Fibroblast of villous mesenchyme (primary cell): ENCODE measurements around the gene SLC34A2. TPM values are rescaled to one million over a fixed set of nuclear protein-coding genes. Genes with fewer than 3 reads are reported as not detected.
"Not testable (repeated sequence)": the region's sequence is repeated elsewhere in the genome, so short reads cannot be mapped to it uniquely, and the experiment has no call there.

Source experiments
- DNase-seq: peaks from one replicate; pipeline ENCODE4 v3.0.0-alpha.2; 2010; ENCODE audit warnings: low read depth
- H3K4me3 ChIP-seq: 2 replicates; pipeline ENCODE4 v1.5.1; 2011; ENCODE audit warnings: low read depth, mild to moderate bottlenecking, low read length
- total RNA-seq: library from RNA; depleted of rRNA; stranded (reverse); fragments of >200 nt; gene quantifications from 2 replicates; pipeline ENCODE4 v1.2.3, GENCODE V29; 2012
- TF ChIP-seq, protein P1 (sequence below): IDR thresholded peaks from 2 replicates; pipeline ENCODE4 v1.5.1; 2012; ENCODE audit warnings: low read depth, mild to moderate bottlenecking, low read length; ENCODE audit not compliant: insufficient read depth

The SLC34A2 gene, protein sequence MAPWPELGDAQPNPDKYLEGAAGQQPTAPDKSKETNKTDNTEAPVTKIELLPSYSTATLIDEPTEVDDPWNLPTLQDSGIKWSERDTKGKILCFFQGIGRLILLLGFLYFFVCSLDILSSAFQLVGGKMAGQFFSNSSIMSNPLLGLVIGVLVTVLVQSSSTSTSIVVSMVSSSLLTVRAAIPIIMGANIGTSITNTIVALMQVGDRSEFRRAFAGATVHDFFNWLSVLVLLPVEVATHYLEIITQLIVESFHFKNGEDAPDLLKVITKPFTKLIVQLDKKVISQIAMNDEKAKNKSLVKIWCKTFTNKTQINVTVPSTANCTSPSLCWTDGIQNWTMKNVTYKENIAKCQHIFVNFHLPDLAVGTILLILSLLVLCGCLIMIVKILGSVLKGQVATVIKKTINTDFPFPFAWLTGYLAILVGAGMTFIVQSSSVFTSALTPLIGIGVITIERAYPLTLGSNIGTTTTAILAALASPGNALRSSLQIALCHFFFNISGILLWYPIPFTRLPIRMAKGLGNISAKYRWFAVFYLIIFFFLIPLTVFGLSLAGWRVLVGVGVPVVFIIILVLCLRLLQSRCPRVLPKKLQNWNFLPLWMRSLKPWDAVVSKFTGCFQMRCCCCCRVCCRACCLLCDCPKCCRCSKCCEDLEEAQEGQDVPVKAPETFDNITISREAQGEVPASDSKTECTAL
- total RNA-seq: not detected in 2 replicates

DNA sequence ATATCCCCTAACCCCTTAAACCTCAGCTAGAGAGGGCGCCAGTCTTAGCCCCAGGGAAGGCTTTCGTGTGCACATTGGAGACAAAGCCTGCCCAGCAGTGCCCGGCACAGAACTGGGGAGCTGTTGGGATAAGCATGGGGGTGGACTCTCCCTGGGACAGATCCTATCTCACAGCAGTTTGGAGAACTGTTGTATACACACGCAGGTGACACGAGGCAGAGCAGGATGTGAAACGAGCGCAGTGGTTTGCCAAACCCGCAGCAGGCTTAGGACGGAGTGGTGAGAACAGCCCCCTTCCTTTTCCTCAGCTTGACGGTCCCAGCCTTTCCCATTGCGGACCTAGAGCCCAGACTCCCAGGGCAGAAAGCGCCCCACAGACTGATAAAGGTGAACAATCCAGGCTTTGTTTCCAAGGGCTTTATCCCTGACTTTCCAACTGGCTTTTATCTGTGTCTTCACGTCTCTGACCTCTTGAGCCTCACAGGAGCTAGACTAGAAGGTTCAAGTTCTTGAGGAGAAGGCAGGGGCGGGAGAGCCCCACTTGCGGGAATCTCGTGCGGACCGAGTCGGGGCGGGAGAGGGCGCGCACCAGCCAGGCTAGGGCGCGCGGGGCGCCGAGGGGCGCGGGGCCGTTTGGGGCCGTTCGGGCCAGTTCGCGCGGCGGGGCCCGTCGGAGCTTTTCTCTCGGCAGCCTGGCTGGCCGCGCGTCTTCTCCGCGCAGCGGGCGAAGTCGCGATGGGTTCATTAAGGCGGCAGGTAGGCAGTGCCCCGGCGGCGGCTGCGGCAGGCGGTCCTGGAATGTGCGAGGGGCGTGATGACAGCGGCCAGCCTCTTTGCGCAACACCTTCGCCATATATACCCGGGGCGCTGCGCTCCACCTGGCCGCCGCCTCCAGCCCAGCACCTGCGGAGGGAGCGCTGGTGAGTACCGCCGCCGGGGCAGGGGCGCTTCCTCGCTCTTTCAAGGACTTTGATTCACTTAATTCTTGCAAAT is at the start of gene SLC34A2:
SLC34A2 (plus strand) TSS at position 881 of the 993 bp plus-strand sequence. CDS start 6,650 bp downstream, outside the sequence.
- DNase-seq: no peak
- TF ChIP-seq, protein P1, sequence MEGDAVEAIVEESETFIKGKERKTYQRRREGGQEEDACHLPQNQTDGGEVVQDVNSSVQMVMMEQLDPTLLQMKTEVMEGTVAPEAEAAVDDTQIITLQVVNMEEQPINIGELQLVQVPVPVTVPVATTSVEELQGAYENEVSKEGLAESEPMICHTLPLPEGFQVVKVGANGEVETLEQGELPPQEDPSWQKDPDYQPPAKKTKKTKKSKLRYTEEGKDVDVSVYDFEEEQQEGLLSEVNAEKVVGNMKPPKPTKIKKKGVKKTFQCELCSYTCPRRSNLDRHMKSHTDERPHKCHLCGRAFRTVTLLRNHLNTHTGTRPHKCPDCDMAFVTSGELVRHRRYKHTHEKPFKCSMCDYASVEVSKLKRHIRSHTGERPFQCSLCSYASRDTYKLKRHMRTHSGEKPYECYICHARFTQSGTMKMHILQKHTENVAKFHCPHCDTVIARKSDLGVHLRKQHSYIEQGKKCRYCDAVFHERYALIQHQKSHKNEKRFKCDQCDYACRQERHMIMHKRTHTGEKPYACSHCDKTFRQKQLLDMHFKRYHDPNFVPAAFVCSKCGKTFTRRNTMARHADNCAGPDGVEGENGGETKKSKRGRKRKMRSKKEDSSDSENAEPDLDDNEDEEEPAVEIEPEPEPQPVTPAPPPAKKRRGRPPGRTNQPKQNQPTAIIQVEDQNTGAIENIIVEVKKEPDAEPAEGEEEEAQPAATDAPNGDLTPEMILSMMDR: no peak
- no peak within 1 kb of the TSS for H3K4me3 ChIP-seq

DNA sequence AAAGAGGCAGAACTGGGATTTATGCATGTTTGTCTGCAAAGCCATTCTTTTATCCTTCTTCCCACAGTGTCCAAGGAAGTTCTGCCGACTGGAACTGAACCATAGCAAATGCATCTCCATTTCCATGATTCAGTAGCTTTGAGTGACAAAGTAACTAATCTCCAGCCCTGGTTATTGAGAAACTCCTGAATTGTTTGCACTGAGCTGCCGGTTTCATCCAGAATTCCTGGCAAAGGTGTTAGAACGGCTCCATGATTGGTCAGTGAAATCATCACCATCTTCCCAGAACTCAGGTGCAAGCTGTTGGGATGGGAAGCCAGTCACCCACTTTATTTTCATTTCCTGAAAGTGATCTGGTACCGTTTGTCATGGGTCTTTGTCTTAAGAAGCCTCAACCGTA is 47.0 kb upstream of the SLC34A2 start:
- DNase-seq: no peak
- TF ChIP-seq, protein P1: no peak
- H3K4me3 ChIP-seq: no peak overlapping the region

DNA sequence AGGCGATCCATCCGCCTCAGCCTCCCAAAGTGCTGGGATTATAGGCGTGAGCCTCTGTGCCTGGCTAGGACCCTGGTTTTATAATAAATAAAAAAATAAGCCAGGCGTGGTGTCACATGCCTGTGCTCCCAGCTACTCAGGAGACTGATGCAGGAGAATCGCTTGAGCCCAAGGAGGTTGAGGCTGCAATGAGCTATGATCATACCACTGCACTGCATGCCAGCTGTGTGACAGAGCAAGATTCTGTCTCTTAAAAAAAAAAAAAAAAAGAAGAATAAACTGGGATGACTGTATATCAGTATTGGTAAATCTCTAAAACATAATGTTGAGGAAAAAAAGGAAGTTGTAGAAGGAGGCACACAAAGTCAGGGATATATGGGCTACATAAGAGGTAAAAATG is 45.7 kb upstream of the SLC34A2 start:
- no peak for DNase-seq
- TF ChIP-seq, protein P1: no peak

DNA sequence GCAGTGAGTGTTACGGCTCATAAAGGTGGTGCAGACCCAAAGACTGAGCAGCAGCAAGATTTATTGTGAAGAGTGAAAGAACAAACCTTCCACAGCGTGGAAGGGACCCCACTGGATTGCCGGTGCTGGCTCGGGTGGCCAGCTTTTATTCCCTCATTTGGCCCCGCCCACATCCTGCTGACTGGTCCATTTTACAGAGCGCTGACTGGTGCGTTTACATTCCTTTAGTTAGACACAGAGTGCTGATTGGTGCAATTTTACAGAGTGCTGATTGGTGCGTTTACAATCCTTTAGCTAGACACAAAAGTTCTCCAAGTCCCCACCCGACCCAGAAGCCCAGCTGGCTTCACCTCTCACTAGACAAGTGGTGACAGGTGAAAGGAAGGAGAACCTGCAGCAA is 42.0 kb upstream of the SLC34A2 start:
- H3K4me3 ChIP-seq, DNase-seq: not testable (repeated sequence)

More for the DNA sequence above, 45.7 kb upstream of the SLC34A2 start:
- no peak overlapping the region for H3K4me3 ChIP-seq

DNA sequence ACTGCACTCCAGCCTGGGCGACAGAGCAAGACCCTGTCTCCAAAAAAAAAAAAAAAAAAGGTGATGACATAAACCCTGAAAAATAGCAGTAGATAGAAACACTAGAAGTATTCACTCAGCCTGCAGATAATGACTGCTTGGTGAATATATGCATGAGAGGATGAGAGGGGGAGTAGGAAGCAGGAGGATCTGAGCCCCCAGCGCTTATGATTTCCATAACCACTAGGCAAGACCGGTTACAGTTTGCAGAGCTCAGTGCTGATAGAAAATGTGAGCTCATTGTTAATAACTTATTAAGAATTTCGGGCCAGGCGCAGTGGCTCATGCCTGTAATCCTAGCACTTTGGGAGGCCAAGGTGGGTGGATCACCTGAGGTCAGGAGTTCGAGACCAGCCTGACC is 40.8 kb upstream of the SLC34A2 start:
- TF ChIP-seq, protein P1: no peak
- no peak for DNase-seq

DNA sequence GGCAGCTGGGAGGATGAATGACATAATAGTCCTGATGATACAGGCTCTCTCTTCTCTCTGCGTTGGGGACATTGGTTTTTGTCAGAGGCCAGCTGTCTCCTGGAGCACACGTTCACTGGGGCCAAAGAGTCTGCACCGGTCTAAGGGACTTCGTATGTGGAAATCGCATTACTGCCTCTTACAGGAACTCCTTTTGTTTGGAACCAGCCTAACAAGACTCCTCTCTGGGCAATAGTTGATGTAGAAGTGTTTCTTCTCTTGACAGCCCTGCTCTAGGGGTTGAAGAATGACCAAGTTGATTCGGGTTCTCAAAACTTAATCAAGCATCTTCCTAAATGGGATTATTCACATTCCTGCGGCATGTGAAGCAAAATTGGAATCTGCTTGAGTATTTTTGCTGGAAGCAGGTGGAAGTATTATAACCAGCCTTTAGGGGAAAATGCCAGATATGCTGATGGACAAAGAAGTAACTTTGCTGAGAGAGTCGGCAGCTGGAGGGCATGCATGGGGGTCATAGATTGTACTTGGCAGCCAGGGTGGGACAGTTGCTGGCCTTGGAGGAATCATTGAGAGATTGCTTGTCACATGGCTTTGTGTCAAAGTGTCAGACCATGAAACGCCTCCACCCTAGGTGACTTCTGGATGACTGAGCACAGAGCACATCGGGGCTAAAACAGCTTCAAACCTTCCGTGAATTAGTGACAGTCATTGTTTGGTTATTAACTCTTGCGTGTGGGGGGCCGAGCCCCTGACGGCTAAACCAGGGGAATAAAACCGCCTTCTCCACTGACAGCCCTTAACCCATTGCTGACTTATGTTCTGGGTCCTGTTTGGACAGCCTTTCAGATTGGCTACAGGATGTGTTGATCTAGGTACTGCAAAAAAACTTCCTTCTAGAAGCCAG is 34.4 kb upstream of the SLC34A2 start:
- no peak for DNase-seq
- no peak overlapping the region for H3K4me3 ChIP-seq
- TF ChIP-seq, protein P1: no peak

More for the DNA sequence above, 40.8 kb upstream of the SLC34A2 start:
- H3K4me3 ChIP-seq: no peak overlapping the region
